Renal cortical epithelial cell (primary cell): ENCODE results near the gene SVOPL. TPM values are rescaled to one million over a fixed set of nuclear protein-coding genes. Genes with fewer than 3 reads are reported as not detected.
A peak's percentile ranks its signal among the peaks of the same experiment; 100 is the strongest.
"Not testable (repeated sequence)": the region's sequence is repeated elsewhere in the genome, so short reads cannot be mapped to it uniquely, and the experiment has no call there.

Experiments used
- DNase-seq: peaks from one replicate; pipeline ENCODE4 v3.0.0-alpha.2; 2011; ENCODE audit warnings: low read depth
- total RNA-seq: library from RNA; depleted of rRNA; stranded (reverse); fragments of >200 nt; gene quantifications from 2 replicates; pipeline ENCODE4 v1.2.3, GENCODE V29; 2014

Gene SVOPL
- total RNA-seq, 1 donor from 2014 or later = 0.05 TPM

GRCh38 chr7:138701537-138701923 is 368 bp upstream of the SVOPL start:
- no peak for DNase-seq

- DNase-seq = no peak
Observed at GRCh38 chr7:138699661-138700060, 1.5 kb downstream of the SVOPL start.

GRCh38 chr7:138698281-138698680 is 2.9 kb downstream of the SVOPL start:
- no peak for DNase-seq

DNA sequence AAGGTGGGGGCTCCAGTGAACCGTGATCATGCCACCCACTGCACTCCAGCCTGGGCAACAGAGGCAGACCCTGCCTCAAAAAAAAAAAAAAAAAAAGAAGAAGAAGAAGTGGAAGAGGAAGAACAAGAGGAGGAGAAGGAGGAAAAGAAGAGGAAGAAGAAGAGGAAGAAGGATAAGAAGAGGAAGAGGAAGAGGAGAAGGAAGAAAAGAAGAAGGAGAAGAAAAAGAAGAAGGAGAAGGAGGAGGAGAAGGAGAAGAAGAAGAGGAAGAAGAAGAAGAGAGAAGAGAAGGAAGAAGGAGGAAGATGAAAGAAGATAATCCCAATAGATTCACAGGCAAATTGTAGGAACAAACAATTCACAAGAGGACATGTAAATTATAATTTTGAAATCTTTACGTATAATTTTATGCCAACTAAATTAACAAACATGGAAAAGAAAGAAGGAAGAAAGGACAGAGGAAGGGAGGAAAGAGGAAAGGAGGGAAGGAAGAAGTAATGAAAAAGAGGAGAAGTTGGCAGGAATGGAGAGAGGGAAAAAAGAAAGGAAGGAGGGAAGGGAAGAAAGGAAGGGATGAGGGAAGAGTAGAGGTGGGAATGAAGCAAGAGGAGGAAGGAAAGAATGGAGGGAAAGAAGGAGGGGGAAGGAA is 3.5 kb downstream of the SVOPL start:
- no peak for DNase-seq

GRCh38 chr7:138695776-138696175 is 5.4 kb downstream of the SVOPL start:
- not testable (repeated sequence) for DNase-seq

- DNase-seq = no peak
Observed at GRCh38 chr7:138695106-138695505, 6.1 kb downstream of the SVOPL start.

GRCh38 chr7:138691178-138691577 is 10.0 kb downstream of the SVOPL start:
- no peak for DNase-seq

GRCh38 chr7:138690495-138690894 is 10.7 kb downstream of the SVOPL start:
- DNase-seq = peak; percentile 18

DNA sequence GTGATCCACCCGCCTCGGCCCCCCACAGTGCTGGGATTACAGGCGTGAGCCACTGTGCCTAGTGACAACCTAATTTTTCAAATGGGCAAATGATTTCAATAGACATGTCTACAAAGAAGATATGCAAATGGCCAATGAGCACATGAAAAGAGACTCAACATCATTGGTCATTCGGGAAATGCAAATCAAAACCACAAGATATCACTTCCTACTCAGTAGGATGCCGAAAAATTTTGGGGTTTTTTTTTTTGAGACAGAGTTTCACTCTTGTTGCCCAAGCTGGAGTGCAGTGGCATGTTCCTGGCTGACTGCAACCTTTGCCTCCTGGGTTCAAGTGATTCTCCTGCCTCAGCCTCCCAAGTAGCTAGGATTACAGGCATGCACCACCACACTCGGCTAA is 13.1 kb downstream of the SVOPL start:
- not testable (repeated sequence) for DNase-seq

DNA sequence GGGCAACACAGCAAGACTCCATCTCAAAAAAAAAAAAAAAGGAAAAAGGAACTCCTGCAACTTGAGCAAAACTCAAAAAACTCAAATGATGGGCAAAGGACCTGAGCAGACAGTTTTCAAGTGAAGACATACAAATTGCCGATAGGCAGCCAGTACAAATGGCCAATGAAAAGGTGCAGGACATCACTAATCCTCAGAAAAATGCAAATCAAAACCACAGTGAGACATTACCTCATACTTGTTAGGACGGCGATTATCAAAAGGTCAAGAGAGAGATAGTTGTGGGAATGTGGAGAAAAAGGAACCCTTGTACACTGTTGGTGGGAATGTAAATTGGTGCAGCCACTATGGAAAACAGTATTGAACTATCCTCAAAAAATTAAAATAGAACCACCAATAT is 16.8 kb downstream of the SVOPL start:
- no peak for DNase-seq

- no peak for DNase-seq
Observed at GRCh38 chr7:138679793-138680192, 21.4 kb downstream of the SVOPL start.

DNA sequence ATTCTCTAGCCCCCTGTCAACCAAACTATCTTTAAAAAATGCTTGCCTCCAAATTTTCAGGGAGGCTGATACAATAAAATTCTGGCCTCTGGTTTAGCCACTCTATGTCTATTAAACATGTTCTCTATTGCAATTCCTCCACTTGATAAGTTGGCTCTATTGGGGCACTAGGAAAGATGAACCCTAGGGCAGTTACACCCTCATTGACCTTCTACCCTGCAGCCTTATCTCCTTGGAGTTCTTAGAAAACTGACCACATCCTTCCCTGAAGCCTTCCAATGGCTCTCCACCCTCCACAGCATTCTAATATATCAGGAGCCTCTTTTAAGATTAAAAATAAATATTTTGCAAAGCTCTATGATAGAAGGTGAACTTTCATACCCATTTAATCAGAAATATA is 30.6 kb downstream of the SVOPL start:
- DNase-seq = no peak

DNA sequence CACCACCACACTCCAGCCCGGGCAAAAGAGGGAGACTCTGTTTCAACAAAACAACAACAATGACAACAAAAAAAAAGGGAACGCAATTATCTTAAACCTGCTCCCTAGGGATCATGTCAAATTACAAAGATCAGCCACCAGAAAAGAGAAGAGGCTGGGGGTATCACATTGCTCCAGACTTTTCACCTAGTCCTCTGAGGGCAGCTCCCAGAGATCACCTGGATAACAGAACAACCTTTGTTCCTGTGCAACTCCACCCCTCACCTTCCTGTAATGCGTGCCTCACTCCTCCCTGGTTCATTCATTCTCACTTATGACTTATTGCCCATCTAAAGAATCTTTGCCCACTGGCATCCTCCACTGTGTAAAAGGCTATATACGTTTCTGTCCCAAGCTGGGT is 31.8 kb downstream of the SVOPL start:
- no peak for DNase-seq

- no peak for DNase-seq
Observed at GRCh38 chr7:138668946-138669345, 32.2 kb downstream of the SVOPL start.

DNA sequence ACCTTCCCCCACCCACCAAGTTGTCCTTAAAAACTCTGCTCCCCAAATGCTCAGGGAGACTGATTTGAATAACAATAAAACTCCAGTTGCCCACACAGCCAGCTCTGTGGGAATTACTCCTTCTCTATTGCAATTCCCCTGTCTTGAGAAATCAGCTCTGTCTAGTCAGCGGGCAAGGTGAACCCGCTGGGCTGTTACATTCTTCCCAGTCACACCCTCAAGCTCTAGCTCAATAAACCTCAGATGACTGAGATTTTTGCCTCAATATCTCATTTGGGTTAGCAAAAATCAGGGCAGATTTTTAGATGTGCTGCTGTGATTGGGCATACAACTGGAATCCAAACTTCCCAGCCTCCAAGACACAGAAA is 32.9 kb downstream of the SVOPL start:
- no peak for DNase-seq

DNA sequence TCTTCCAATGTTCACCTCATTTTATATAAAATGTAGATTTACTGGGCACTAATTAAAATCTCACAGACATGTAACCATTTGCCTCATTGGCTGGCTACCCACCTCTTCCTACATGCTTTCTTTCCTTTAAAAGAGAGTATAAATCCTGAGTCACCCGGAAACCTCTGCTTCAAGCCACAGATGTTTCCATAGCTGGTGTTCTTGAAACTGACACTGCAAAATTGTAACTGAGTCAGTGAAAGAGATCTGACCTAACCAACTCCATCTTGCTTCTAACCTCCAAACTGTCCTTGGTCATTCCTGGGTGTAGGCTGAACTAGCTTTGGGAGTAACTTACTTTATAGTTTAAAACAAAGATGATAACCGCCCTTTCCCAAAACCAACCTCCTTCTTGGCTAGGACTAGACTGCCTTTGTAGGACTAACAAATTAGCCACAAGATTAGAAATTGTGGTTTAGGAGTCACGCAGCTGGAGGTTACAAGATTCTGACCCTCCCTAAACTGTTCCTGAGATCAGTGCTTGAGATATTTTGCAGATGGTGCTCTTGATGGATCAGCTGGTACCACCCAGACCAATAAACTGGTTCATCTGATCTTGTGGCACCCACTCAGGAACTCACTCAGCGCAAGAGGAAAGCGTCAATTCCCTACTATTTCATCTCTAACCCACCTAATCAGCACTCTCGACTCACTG is 33.5 kb downstream of the SVOPL start:
- no peak for DNase-seq

DNA sequence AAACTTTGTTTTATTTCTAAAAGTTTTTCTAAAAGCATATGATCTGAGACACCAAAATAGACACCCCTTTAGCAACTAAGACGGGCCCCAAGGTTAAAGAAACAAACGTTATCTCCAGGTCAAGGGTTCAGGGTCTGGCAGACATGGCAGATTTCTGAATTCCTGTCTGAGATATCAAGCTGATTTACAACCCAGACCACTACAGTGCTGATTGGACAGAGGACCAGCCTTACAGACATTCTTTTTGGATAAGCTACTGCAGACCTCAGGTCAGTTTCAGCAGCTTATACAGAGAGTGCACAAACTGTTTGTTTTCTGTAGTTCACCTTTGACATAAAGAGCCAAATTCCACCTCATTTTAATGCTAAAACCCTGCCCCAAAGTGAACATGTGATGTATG is 34.8 kb downstream of the SVOPL start:
- no peak for DNase-seq

DNA sequence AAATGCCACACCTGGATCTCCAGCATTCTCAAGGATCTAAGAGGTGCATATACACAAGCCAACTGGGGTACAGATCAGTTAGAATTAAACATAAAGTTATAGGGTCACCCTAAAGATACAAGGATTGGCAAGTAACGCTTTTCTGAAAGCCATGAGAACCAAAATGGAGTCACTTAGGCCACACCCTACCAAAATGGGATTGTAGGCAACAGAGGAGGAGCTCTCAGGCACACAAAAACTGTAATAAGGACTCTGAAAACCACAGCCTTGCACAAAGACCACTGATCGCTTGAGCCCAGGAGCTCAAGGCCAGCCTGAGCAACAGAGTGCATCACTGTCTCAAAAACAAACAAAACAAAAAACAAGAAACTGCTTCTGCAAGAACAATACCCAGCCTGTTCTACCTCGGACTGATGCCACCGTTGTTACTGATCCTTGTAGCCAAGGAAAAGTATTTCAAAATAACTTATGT is 35.5 kb downstream of the SVOPL start:
- DNase-seq = no peak

GRCh38 chr7:138665249-138665648 is 35.9 kb downstream of the SVOPL start:
- DNase-seq = no peak

- DNase-seq = peak; percentile 55
Observed at GRCh38 chr7:138663725-138664710, 37.1 kb downstream of the SVOPL start.

GRCh38 chr7:138662991-138663320 is 38.2 kb downstream of the SVOPL start:
- no peak for DNase-seq
